GM18861 (cell line): ENCODE data around the gene RBPJ.

Experiments used
- ATAC-seq: cut with Tn5 transposase; IDR thresholded peaks from one replicate; pipeline ENCODE4 v1.9.1; 2021; ENCODE audit not compliant: unreplicated experiment

The RBPJ gene

DNA sequence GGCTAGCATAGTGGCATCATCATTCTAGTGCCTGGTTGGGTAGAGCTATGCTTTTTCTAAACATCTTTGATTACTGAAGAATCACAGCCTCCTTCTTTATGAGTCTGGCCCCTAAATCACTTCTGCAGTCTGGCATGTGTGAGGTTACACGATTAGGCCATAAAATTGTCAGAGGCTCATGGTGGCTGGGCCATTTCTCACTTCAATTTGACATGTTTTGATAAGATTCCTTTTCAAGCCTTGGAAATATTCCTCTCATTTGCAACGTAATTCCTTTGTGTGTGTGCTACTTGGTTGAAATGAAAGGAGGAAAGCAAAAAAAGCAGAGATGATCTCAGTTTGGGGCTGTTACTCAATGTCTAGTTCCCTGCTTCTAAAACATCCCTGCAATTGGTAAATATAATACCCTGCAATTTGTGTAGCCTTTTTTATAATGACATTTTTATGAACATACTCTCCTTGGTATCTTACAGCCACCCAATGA lies 163.3 kb downstream of the RBPJ start:
- no peak for ATAC-seq

DNA sequence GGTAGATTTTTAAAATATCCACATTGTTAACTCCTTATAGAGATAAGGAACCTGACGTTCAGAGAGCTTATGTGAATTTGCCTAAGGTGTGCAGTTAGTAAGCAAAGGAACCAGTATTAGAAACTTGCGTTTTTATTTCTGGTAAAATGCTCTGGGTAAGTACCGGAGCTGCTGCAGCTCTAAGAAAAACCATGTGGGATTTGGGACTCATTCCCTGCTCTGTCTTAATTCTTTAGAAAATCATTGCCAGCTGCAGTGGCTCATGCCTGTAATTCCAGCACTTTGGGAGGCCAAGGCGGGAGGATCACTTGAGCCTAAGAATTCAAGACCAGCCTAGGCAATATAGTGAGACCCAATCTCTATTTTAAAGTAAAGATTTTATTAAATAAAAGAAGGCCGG lies 163.7 kb downstream of the RBPJ start:
- no peak for ATAC-seq
